HT1080 (cell line): Measurements from ENCODE around the gene TEKT2. TPM values are rescaled to one million over a fixed set of nuclear protein-coding genes. Genes with fewer than 3 reads are reported as not detected.

Experiments used
- DNase-seq: peaks from one replicate; pipeline ENCODE4 v3.0.0-alpha.2; 2015; ENCODE audit warnings: low read depth
- total RNA-seq: library from RNA; depleted of rRNA; stranded (reverse); fragments of >200 nt; shearing (Covaris generic); gene quantifications from 2 replicates; pipeline ENCODE4 v1.2.3, GENCODE V29; 2014

TEKT2 gene
- total RNA-seq, 1 experiment from 2014 or later: not detected

GRCh38 chr1:36101546-36101945 lies 17.7 kb downstream of the TEKT2 start:
- DNase-seq: no peak

- DNase-seq: no peak
Observed at GRCh38 chr1:36106269-36106668, 22.4 kb downstream of the TEKT2 start.

GRCh38 chr1:36107394-36107793 lies 23.5 kb downstream of the TEKT2 start:
- DNase-seq: no peak

GRCh38 chr1:36108314-36108713 lies 24.4 kb downstream of the TEKT2 start:
- DNase-seq: no peak

GRCh38 chr1:36109041-36109679 lies 25.3 kb downstream of the TEKT2 start:
- peak; percentile 89 for DNase-seq

- no peak for DNase-seq
Observed at GRCh38 chr1:36111151-36111550, 27.3 kb downstream of the TEKT2 start.

- no peak for DNase-seq
Observed at GRCh38 chr1:36112823-36113222, 28.9 kb downstream of the TEKT2 start.

GRCh38 chr1:36114371-36114770 lies 30.5 kb downstream of the TEKT2 start:
- no peak for DNase-seq

GRCh38 chr1:36115200-36115669 lies 31.3 kb downstream of the TEKT2 start:
- peak; percentile 75 for DNase-seq

GRCh38 chr1:36115931-36116330 lies 32.0 kb downstream of the TEKT2 start:
- peak; percentile 50 for DNase-seq

GRCh38 chr1:36116901-36117300 lies 33.0 kb downstream of the TEKT2 start:
- DNase-seq: no peak

GRCh38 chr1:36118447-36119204 lies 34.7 kb downstream of the TEKT2 start:
- no peak for DNase-seq

- DNase-seq: no peak
Observed at GRCh38 chr1:36119456-36119855, 35.6 kb downstream of the TEKT2 start.

- no peak for DNase-seq
Observed at GRCh38 chr1:36122062-36123030, 38.5 kb downstream of the TEKT2 start.

- DNase-seq: no peak
Observed at GRCh38 chr1:36123356-36123755, 39.5 kb downstream of the TEKT2 start.

- no peak for DNase-seq
Observed at GRCh38 chr1:36124404-36125128, 40.7 kb downstream of the TEKT2 start.

- no peak for DNase-seq
Observed at GRCh38 chr1:36125129-36125991, 41.5 kb downstream of the TEKT2 start, which contains the start of gene COL8A2. Gene COL8A2, minus strand, starts transcription at chr1:36125222. Its CDS starts 24,980 bp downstream, at chr1:36100242.

GRCh38 chr1:36126005-36126716 lies 42.3 kb downstream of the TEKT2 start:
- no peak for DNase-seq

GRCh38 chr1:36126797-36127500 lies 43.1 kb downstream of the TEKT2 start:
- DNase-seq: no peak
